Measurements from ENCODE around the gene ARHGEF12. TPM values are rescaled to one million over a fixed set of nuclear protein-coding genes. Genes with fewer than 3 reads are reported as not detected.

ARHGEF12 gene
- total RNA-seq, 1 donor from 2014 or later: 27.2 TPM

DNA sequence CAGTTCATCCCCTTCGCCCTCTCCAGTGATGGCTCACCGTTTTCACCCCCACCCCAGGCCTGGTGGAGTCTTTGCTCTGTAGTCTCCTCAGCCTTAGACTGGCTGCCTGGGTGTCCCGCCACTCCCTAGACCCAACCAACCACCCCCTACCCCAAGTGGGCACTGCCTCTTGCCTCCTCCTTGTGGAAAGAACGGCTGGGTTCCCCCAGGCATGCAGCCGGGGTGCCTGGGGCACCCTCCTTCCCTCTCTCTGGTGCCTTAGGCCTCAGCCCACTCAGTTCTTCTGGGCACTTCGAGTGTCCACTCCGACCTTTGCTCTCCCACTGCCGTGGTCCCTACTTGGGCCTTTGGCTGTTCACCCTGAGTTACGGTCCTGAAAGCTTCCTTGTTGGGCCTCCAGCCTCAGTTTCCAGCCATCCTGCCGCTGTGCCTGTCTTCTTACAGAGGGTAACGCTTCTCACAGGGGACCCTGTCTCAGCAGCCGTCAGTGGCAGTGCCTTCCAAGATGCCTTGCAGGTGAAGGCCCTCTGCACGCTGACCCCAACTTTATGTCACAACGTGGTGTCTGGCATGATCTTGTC is 178.4 kb downstream of the ARHGEF12 start:
- intact Hi-C loops (cut with micrococcal nuclease): no loop called here

DNA sequence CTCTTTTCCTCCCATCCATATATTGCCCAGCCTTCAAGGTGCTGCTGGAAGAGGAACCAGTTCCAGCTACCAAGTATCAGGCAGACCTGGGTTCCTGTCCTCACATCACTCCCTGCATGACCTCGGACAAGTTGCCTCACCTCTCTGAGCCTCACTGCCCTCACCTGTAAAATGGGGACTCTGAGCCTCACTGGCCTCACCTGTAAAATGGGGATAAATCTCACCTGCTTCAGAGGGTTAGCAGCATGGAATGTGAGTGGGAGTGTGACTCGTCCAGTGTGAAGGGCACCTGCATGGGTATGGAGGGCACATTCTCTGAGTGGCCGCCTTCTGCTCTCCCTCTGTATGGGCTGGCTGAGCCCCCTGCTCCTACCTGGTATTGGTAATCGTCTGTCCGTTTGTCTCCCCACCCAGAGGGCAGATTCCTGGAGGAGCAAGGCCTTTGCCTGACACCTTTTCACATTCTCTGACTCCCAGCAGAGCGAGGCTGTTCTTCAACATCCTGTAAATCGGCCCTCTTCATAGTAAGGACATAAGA is 179.0 kb downstream of the ARHGEF12 start:
- intact Hi-C loops (cut with micrococcal nuclease): no loop called here

DNA sequence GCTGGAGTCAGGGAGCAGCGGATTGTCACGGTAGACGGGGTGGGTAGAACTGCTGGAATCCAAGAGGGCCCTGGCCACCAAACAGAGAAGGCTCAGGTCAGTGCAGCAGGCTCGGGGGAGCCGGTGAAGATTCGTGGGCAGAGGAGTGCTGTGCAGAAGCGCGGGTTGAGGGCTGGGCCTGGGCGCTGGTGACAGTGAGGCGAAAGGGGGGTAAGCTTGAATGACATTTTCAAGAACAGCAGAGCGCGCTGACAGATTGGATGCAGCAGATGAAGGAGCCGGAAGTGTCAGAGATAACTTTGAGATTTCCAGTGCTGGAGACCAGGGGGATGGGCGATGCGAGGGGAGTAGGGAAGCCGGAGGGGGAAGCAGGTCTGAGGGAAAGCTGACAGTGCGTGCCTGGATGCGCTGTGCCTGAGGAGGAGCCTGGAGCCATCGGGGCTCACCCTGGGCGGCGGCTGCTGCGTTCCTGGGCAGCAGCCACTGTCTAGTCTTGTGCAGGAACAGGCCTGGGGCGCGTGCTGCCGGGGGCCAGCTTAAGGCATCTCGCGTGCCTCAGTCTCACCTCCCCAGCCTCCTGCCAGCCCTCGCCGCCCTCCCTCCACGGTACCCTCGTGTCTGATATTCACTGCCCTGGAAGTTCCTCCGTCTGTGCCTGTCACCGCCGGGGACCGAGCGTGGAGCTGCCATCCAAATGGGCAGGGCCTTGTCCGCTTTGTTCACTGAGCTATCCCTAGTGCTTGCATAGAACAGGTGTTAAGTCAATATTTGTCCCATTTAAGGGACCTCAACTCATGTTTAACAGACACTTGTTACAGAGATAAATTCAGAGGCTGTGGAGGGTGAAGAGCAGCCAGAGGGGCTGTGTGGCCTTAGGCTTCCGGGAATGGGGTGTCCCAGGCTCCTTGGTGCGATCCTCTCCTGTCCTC is 180.5 kb downstream of the ARHGEF12 start:
- intact Hi-C loops (cut with micrococcal nuclease): no loop called here

GRCh38 chr11:120517390-120517761 is 181.2 kb downstream of the ARHGEF12 start:
- intact Hi-C loops (cut with micrococcal nuclease): no loop called here

DNA sequence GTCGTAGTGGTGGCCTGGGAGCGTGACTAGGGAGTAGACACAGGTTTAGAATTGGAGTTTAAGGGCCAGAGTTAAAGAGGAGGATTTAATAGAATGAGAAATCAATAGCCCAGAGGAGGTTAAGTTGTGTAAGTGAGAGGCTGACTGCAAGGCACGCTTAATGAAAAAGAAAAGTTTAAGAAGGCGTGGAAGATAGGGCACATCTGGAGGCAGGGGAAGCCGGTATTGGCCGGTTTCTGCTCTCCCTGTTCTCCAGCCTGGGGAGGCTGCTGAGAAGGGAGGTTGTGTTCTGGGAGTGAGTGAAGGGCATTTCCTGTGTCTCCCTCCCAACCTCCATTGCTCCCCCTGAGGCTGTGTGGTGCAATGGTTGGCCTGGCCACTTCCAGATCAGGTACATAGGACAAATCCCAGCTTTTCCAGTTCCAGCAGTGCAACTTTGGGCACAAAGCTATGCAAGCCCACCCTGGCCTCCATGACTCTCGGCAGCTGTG is 181.6 kb downstream of the ARHGEF12 start:
- intact Hi-C loops (cut with micrococcal nuclease): no loop called here

DNA sequence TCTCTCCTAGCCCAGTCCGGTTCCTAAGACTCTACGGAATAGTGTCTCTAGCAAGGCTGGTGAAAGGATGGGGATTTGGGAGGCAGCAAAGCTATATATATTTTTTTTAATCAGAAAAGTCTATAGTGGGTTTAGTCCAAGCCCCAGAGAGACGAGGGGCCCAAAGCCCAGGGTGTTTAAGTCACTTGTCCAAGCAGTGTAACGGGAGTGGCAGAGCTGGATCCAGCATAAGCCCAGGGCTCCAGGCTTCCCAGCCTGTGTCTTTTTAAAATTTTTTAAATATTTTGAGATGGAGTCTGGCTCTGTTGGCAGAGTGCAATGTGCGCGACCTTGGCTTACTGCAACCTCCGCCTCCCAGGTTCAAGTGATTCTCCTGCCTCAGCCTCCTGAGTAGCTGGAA is 182.1 kb downstream of the ARHGEF12 start:
- intact Hi-C loops (cut with micrococcal nuclease): no loop called here

GRCh38 chr11:120519474-120519873 is 183.3 kb downstream of the ARHGEF12 start:
- intact Hi-C loops (cut with micrococcal nuclease): no loop called here

DNA sequence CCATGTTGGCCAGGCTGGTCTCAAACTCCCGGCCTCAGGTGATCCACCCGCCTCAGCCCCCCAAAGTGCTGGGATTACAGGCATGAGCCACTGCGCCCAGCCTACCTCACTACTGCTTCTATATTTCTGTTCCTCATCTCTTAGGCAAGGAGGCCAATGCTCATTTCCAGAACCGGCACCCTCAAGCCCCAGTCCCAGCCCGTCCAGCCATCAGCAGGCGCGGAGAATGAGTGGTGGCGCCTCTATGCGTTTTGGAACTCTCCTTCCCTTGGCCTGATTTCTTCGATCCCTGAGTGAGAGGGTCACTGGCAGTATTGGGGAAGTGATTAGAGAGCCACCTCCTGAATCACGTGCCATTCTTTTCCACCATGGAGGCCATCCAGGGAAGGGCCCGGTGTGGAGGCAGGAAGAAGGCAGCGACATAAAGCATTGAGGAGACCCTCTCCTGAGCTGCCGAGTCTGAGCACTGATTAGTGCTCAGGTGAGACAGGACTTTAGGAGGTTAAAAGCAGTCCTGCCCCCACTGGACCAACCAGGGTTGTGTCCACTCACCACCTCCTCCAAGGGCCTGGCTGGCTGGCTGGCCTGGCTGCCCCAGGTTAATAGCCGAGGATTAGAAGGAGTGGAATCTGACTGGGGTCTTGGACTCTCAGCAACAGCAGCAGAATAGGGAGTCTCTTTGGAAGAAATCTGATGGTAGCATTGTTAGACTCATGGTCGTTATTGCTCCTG is 184.0 kb downstream of the ARHGEF12 start:
- intact Hi-C loops (cut with micrococcal nuclease): no loop called here

DNA sequence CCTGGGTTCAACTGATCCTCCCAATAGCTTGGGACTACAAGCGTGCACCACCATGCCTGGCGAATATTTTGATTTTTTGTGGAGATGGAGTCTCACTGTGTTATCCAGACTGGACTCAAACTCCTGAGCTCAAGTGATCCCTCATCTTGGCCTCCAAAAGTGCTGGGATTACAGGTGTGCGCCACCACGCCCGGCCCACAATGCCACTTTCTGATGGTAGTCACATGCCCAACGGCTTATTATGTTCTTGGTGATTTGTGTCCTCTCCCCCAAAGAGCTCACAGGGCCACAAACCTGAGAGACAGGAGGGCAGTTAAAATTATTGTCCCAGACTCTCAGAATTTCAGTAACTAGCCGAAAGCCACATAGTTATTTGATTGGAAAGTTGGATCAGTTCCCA is 185.0 kb downstream of the ARHGEF12 start:
- intact Hi-C loops (cut with micrococcal nuclease): no loop called here

DNA sequence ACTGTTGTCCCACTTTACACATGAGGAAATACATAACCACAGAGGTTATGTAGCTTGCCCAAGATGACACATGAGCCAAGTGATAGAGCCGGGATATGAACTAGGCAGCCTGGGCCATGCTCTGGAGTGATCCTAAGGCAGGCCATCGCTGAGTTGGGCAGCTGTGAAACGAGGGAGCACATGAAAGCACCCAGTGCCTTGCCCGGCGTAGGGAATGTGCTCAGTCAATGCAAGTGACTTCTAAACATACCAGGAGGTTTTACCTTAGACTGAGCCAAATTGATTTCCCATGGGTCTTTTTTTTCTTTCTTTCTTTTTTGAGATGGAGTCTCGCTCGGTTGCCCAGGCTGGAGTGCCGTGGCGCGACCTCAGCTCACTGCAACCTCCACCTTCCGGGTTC is 185.8 kb downstream of the ARHGEF12 start:
- intact Hi-C loops (cut with micrococcal nuclease): no loop called here

GRCh38 chr11:120522736-120523135 is 186.5 kb downstream of the ARHGEF12 start:
- intact Hi-C loops (cut with micrococcal nuclease): no loop called here

GRCh38 chr11:120523196-120523595 is 187.0 kb downstream of the ARHGEF12 start:
- intact Hi-C loops (cut with micrococcal nuclease): no loop called here

DNA sequence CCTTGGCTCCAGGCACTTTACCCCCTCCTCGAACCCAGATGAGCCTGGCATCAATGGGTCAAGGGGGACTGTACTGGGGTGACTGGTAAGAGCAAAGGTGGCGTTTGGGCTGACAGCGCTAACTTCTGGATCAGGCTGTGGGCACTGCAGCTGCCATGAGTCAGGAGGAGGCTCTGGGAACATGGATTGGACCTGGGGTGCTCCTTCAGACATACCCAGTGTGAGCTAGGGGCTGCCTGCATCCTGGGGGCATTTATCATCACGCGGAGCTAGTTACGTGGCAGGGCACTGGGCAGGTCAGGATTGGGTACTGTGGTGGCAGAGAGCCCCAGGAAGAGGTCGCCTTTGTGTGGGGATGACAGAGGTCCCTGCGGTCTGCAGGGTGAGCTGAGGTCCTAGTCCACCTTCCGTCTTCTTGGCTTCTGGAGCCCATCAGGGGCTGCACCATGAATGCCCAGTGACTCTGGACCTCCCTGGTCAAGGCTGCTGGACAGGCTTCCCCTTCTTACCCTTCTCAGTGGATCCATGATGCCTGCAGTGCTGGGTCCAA is 188.4 kb downstream of the ARHGEF12 start:
- intact Hi-C loops (cut with micrococcal nuclease): no loop called here

DNA sequence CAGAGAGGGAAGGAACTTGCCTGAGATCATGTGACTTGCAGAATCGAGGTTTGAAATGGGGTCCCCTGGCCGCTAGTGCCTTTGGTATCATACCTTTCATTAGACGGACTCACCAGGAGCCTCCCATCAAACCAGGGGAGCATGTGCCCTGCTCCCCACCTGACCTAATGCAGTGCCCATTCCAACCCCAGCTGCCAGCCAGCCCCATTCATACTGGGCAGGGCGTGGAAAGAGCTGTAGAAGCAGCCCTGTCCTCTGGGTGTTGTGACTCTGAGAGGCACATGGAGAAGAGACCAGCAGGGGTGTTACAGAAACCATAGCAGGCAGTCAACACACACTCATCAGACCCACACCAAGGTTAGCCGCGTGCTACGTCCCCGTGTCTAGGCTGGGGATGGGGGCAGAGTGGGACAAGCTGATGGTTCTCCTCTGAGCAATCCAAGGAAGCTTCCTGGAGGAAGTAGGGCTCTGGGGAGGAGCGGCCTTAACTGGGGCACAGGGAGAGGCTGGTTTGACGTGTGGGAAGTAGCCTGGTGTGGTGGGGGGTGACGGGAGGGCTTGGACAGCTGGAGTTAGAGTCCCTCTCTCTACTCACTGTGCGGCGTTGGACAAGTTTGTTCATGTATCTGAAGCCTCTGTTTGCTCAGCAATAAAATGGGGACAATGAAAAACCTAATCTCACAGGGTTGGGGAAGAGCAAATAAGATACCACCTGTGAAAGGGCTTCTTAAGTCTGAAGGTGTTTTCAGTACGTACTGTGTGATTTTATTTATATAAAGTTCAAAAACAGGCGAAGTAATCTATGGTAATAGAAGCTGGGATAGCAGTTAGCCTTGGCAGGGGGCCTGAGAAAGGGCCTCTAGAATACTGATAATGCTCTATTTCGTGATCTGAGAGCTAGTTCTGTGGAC is 189.3 kb downstream of the ARHGEF12 start:
- intact Hi-C loops (cut with micrococcal nuclease): no loop called here

- intact Hi-C loops (cut with micrococcal nuclease): no loop called here
These were observed 190.0 kb downstream of the ARHGEF12 start for GRCh38 chr11:120526241-120526640.

DNA sequence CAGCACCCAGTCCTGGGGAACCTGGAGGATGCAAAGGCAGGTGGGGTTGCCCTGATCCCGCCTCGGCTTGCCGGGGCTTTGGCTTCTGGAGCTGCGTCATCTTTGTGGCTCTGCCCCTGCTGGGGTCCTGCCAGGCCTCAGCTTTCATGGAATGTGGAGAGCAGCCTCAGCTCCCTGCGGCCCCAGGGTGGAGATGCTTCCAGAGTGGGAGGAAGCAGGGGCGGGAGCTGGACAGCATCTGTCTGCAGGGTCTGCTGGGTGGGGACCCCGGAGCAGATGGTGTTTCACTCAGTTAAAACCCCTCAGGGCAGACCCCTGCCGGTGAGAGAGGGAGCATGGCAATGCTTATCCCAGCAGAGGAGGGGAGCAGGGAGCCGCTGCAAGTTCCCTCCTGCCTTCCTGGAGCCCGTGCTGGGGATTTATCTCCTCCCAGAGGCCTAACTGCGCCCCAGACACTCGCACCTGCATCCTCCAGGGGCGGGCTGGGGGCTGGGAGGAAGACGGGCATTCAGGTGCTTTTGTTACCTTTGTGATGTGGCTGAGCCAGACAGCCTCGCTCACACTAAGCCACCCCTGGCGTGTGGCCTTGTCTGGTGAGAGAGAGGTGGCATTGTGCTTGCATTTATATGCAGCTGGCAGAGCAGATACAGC is 191.0 kb downstream of the ARHGEF12 start:
- intact Hi-C loops (cut with micrococcal nuclease): no loop called here

- intact Hi-C loops (cut with micrococcal nuclease): no loop called here
These were observed 192.5 kb downstream of the ARHGEF12 start for GRCh38 chr11:120528749-120529148.

DNA sequence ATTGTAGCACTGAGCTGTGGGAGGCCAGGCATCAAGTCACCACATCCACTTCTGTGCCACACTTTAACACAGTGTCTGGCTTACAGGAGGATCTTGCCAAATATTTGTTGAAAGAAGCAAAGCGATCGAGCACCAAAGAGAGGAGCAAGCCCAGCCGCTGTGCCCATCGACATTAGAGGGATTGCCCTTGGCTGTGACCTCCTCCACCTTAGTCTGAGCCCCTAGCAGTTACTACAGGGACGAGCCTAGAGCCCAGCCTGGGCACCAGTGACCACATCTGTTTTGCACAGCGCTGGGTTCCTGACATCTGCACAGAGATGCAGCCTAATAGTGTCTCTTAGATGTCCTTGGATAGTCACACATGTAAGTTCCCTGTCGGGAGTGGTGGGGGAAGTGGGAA is 193.0 kb downstream of the ARHGEF12 start:
- intact Hi-C loops (cut with micrococcal nuclease): no loop called here

DNA sequence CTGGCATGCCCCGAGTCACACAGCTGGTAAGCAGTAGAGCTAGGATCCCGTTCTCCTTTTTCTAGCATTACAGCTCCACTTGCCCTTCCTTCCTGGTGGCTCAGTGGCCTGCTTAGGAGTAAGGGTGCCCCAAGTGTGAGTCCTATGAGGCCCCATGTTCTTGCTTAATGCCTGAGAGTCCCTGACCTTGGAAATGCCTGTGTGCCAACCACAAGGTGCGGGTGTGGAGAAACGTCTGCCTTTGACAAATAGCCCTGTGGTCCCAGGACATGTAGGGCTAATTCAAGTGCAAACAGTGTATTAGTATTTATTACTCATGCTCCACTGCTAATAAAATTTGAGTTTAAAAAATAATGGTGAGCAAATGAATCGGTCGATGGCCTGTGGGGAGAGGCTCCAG is 193.7 kb downstream of the ARHGEF12 start:
- intact Hi-C loops (cut with micrococcal nuclease): no loop called here

Data from T-helper 1 cell treated with Interleukin-12 subunit alpha and Interleukin-12 subunit beta and Interleukin-4 antibody, amounts not matched to agents 30 ng/mL and 1 ng/mL, for 36 hours (primary cell).